ENCODE results near the gene APOL1. TPM values are rescaled to one million over a fixed set of nuclear protein-coding genes. Genes with fewer than 3 reads are reported as not detected.

The APOL1 gene
- total and polyA plus RNA-seq, 9 of the 15 experiments (the other 6 are each of a cell fraction or from before 2014, with no cell fraction given), result 2.5 to 9.7 (median 5.6) TPM

- no TSS peak for BruUV-seq (replicated peaks)
- intact Hi-C loops (cut with micrococcal nuclease) (loop anchor here (2.0 to 5.0 kb wide), 2 partner anchors 93 to 146 kb away; no protein-coding TSS in a partner anchor), in situ Hi-C loops (cut with MboI) (no loop called here)
- Histone ChIP-seq H3K27ac (ENCODE audit: extremely low read depth, low read depth, low read length) (no peak overlapping the region), H4K20me1 (replicated peaks; ENCODE audit: control insufficient read depth, insufficient read depth, low read length) (peaks cover 6% of the 10 kb centered on the region; the same call in 1 of the 2 replicates), H3K4me3 (no peak overlapping the region), H3K79me2 (ENCODE audit: control insufficient read depth, insufficient read depth, low read length) (no peaks in the 10 kb centered on the region), H3K9me1 (ENCODE audit: control insufficient read depth, insufficient read depth, low read length) (no peaks in the 10 kb centered on the region), H3K4me1 (replicated peaks in 1 of 2; ENCODE audit: control insufficient read depth in 2 of 2, insufficient read depth in 2 of 2, low read length in 2 of 2) (peaks cover 0 to 19% of the 10 kb centered on the region in 2 experiments; a peak in 2 of 5 replicates), H3K4me2 (ENCODE audit: insufficient read depth, low read length) (no peak overlapping the region), H3K9ac (ENCODE audit: insufficient read depth in 1 of 2, low read depth in 2 of 2, low read length in 2 of 2) (no peak overlapping the region; a peak in 1 of 4 replicates), H3K27me3 (ENCODE audit: control insufficient read depth in 2 of 2, insufficient read depth in 2 of 2, low read length in 2 of 2) (no peaks in the 10 kb centered on the region), H3K36me3 (ENCODE audit: control insufficient read depth, insufficient read depth, low read length) (peaks cover 72% of the 10 kb centered on the region), H2AFZ (ENCODE audit: low read depth, low read length) (no peak overlapping the region), H3K9me3 (replicated peaks; ENCODE audit: control insufficient read depth, insufficient read depth, low read depth, low read length) (no peaks in the 10 kb centered on the region)
- ChIA-PET POLR2A (no interaction called here), CTCF (ENCODE audit: low intra/inter-chr PET ratio) (no interaction called here)
- no peak for FAIRE-seq
- ATAC-seq, result no peak
- DNase-seq (ENCODE audit: extremely low read depth in 1 of 4, low spot score in 3 of 4), result no peak
- TF ChIP-seq SFPQ (IDR thresholded peaks at IDR 0.05; ENCODE audit: low read depth, low read length) (no peak), ZNF77 (CRISPR knock-in tag; IDR thresholded peaks at IDR 0.05) (no peak), ARID2 (IDR thresholded peaks at IDR 0.05) (no peak)
- 80% methylated on average over 10 of the region's 20 CpGs for WGBS (ENCODE audit: insufficient coverage, low coverage, missing lambda C conversion rate)
Measured at GRCh38 chr22:36287881-36288515, 35.1 kb downstream of the APOL1 start.

All from K562 (cell line).